ENCODE measurements around the gene ACAT1.
"Not testable (repeated sequence)": the region's sequence is repeated elsewhere in the genome, so short reads cannot be mapped to it uniquely, and the experiment has no call there.

Gene ACAT1

DNA sequence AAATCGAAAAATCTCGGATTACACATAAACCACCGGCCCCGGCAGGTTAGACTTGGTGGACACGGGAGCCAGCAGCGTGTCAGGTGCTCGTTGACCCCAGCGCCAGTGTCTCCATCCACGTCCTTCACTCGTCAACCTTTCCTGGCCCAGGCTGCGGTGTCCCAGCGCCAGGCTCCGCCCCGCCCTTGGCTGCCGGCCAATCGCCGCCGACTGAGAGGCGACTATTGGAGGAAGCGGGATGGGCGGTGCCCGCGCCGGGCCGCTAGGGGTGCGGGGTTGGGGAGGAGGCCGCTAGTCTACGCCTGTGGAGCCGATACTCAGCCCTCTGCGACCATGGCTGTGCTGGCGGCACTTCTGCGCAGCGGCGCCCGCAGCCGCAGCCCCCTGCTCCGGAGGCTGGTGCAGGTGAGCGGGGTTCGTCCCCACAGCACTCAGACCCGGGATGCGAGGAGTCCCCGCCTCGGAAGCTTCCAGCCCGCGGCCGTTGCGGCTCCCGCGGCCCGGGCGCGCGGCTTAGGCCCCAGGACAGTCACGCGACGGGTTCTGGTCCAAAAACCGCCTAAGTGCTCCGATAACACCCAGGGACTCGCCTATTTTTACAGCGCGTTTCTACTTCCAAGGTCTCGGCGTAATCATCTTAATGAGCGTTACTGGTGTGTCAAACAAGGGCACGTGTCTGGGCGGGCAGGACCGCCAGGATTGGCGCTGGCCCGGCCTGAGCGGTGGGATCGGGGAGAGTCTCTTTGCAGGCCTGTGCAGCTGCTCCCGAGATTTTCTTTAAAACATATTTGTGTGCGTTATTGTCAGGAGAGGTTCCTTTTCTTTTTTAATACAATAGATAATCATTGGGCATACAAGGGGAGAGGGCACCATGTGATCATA is at the start of gene ACAT1:
Gene ACAT1 (plus strand): TSS at position 294 of the 882 bp plus-strand sequence. CDS start 40 bp downstream, at position 334.
- Histone ChIP-seq H3K27ac (peak within 1 kb of the TSS; percentile 29 to 96 (median 81)), H3K4me3 (peak within 1 kb of the TSS; percentile 52 to 91 (median 72))

DNA sequence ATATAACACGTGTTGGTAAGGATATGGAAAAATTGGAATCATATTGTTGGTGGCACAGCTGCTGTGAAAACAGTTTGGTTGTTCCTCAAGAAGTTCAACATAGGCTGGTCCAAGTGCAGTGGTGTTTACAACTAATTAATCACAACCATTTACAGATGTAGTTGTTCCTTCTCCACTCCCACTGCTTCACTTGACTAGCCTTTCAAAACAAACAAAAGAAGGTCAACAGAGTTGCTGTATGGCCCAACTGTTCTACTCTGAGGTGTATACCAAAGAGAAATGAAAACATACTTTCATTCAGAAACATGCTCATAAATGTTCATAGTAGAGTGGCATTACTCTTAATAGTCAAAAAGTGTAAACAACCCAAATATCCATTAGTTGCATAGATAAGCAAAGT is 36.6 kb upstream of the ACAT1 start:
- Histone ChIP-seq H3K27ac (no peak overlapping the region), H3K4me3 (no peak overlapping the region)

DNA sequence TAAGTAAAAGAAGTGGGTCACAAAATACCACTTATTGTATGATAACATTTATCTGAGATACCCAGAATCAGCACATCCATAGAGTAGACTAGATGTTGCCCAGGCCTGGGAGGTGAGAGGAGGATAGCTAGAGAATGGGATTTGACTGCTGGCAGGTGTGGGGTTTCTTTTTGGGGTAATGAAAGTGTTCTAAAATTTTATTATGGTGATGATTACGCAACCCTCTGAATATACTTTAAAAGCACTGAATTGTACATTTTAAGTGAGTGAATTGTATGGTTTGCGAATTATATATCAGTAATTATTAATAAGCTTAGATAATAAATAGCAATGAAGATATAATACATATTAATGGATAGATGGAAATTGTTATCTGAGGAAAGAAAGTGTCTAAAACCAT is 35.7 kb upstream of the ACAT1 start:
- no peak overlapping the region for H3K4me3 ChIP-seq
- H3K27ac ChIP-seq = no peak overlapping the region

DNA sequence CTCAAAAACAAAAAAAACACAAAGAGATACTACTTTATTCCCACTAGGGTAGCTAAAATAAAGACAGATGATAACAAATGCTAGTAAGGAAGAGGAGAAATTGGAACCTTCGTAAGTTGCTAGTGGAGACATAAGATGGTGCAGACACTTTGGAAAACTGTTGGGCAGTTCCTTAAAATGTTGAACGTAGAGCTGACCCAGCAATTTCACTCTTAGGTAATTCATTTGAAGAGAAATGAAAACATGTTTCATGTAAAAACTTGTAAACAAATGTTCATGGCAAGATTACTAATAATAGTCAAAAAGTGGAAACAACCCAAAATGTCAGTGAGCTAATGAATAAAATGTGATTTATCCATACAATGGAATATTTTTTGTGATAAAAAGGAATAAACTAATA is 29.2 kb upstream of the ACAT1 start:
- H3K4me3 ChIP-seq = no peak overlapping the region
- no peak overlapping the region for H3K27ac ChIP-seq

GRCh38 chr11:108093128-108093904 is 28.1 kb upstream of the ACAT1 start:
- Histone ChIP-seq H3K4me3 (no peak overlapping the region), H3K27ac (no peak overlapping the region)

GRCh38 chr11:108097179-108097578 is 24.2 kb upstream of the ACAT1 start:
- Histone ChIP-seq H3K4me3 (no peak overlapping the region), H3K27ac (no peak overlapping the region)

DNA sequence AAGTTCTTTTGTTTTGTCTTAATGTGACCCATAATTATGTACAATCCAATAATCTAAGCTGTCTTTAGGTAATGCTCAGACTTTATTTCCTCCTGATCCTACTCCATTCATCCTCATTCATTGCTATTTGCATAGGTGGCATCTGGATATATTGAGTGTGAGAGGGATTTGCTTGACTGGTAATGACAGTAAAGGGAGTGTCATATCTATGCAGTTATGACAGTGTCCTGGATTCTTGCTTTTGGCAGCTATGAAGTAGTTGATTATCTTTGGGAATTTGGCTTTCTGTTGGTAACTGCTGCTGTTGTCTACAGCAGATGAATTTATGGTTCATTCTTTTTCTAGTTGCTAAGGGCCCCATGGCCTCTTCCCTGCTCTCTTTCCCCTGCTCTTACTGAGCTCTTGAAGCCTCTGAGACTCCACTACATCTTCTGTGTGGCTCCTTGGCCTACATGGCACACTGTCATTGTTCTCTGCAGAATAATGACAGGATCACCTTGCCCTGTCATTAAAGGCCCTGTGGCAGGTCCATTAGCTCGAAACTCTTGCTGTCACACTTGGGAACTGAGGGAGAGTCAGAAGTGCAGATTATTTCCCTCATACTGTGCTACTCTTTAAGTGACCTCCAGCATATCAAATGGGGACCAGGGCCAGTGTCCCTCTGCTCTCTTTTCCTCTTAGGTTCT is 20.1 kb upstream of the ACAT1 start:
- Histone ChIP-seq H3K4me3 (no peak overlapping the region), H3K27ac (no peak overlapping the region)

GRCh38 chr11:108111126-108111525 is 10.2 kb upstream of the ACAT1 start:
- H3K27ac ChIP-seq = no peak overlapping the region
- no peak overlapping the region for H3K4me3 ChIP-seq

- Histone ChIP-seq H3K4me3 (no peak overlapping the region), H3K27ac (no peak overlapping the region)
Observed at GRCh38 chr11:108112057-108112456, 9.3 kb upstream of the ACAT1 start.

DNA sequence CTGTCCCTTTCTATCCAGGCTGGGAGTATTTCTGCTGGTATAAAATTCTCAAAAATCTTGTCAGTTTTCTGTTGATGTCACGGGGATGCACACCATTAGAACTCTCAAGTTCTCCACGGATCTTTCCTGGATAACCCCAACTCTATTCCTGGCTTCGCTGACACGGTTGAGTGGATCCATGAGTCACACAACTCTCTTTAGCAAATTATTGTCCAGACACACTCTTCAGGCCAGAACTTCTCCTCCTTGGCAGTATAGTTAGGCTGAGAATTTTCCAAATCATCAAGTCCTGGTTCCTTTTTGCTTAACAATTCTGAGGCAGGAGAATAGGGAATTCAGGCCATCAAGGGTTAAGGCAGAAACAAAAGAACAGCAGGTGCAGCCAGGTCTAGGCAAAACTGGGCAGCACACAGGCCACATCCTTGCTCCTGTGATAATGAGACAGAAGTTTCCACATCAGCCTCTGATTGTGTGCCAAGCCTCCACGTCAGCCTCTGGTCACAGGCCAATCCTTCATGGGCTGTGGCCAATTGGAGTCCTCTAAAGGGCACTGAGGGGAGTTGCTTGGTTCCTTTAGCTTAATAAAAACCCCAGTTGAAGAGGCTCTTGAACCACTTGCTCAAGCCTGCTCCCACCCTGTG is 5.7 kb upstream of the ACAT1 start:
- Histone ChIP-seq H3K27ac (peak overlapping the region in 10 of 21 experiments; percentile 10 to 78 (median 41)), H3K4me3 (no peak overlapping the region)

DNA sequence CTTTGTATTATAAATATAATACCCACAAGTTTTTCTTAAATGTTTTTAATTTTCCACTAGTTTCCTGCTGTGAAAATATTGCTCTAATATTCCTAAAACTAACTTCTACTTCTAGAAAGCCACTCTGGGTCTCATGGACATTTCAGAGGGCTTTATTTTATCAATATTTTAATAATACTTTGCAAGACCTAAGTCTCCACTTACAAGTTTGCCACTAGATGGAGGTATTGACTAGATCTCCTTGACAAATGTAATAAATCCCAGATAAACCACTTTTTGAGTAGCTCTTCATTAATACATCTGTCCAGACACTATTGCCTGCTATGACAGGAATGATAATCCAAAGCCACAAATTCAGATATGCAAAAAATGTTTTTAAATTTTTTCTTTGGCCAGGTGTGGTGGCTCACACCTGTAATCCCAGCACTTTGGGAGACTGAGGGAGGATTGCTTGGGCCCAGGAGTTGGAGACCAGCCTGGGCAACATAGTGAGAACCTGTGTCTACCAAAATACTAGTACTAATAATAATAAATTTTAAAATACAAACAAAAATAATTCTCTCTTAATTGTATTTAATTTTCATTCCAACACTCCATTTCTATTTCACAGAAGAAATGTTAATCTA is 3.5 kb upstream of the ACAT1 start:
- Histone ChIP-seq H3K27ac (no peak overlapping the region), H3K4me3 (no peak overlapping the region)

DNA sequence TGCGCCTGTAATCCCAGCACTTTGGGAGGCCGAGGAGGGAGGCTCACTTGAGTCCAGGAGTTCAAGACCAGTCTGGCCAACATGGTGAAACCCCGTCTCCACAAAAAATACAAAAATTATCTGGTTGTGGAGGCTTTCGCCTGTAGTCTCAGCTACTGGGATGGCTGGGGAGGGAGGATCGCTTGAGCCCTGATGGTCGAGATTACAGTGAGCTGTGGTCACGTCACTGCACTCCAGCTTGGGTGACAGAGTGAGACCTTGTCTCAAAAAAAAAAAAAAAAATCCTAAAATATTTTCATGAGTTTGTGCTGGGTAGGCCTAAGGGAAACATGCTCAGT is 462 bp upstream of the ACAT1 start:
- Histone ChIP-seq H3K4me3 (peak overlapping the region; percentile 52 to 91 (median 72)), H3K27ac (peak overlapping the region in 16 of 21 experiments; percentile 59 to 96 (median 84))

GRCh38 chr11:108122166-108122628 is 830 bp downstream of the ACAT1 start:
- Histone ChIP-seq H3K4me3 (peak overlapping the region; percentile 52 to 91 (median 72)), H3K27ac (peak overlapping the region in 14 of 21 experiments; percentile 67 to 96 (median 87))

GRCh38 chr11:108125096-108125495 is 3.7 kb downstream of the ACAT1 start:
- no peak overlapping the region for H3K4me3 ChIP-seq
- no peak overlapping the region for H3K27ac ChIP-seq

GRCh38 chr11:108128772-108129171 is 7.4 kb downstream of the ACAT1 start:
- H3K27ac ChIP-seq = no peak overlapping the region
- H3K4me3 ChIP-seq = no peak overlapping the region

GRCh38 chr11:108131993-108132392 is 10.6 kb downstream of the ACAT1 start:
- H3K27ac ChIP-seq = no peak overlapping the region
- H3K4me3 ChIP-seq = no peak overlapping the region

DNA sequence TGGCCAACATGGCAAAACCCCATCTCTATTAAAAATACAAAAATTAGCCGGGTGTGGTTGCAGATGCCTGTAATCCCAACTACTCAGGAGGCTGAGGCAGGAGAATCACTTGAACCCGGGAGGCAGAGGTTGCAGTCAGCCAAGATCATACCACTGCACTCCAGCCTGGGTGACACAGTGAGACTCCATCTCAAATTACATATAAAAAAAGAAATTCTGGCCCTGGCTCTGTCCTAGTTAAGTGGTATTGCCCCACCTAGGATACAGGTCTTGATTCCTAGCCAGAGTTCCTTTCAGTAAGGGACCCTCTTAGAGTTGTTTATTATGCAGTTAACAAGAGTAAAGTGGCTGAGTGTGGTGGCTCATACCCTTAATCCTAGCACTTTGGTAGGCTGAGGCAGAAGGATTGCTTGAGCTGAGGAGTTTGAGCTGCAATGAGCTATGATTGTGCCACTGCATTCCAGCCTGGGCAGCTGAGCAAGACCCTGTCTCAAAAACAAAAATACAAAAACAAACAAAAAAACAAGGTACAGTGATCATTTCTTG is 11.7 kb downstream of the ACAT1 start:
- H3K27ac ChIP-seq = peak overlapping the region in 1 of 21 experiments; percentile 10
- H3K4me3 ChIP-seq = not testable (repeated sequence)

- H3K27ac ChIP-seq = peak overlapping the region in 2 of 21 experiments; percentile 4 to 51
Observed at GRCh38 chr11:108135845-108136544, 14.6 kb downstream of the ACAT1 start.

More at GRCh38 chr11:108135845-108136544, 14.6 kb downstream of the ACAT1 start:
- H3K4me3 ChIP-seq = no peak overlapping the region

Data from skin epidermis (tissue), 12 donors.